Activated T-cell treated with anti-CD3 and anti-CD28 coated beads, Interleukin-2, amount 50 U/mL, for 48 hours (primary cell): ENCODE data around the gene ALDH1B1.
"Not testable (repeated sequence)": the region's sequence is repeated elsewhere in the genome, so short reads cannot be mapped to it uniquely, and the experiment has no call there.

Source experiments
- DNase-seq, 2 experiments: peaks; one replicate each; pipeline ENCODE4 v3.0.0-alpha.2; 2020

ALDH1B1 gene

GRCh38 chr9:38388283-38389223, 3.9 kb upstream of the ALDH1B1 start:
- DNase-seq, result no peak

GRCh38 chr9:38389313-38389712, 3.2 kb upstream of the ALDH1B1 start:
- DNase-seq, result no peak

- DNase-seq, result no peak
Observed at GRCh38 chr9:38390442-38390841, 2.1 kb upstream of the ALDH1B1 start.

GRCh38 chr9:38390851-38391250, 1.7 kb upstream of the ALDH1B1 start:
- no peak for DNase-seq

- DNase-seq, result no peak
Observed at GRCh38 chr9:38391278-38392118, 1.0 kb upstream of the ALDH1B1 start.

- no peak for DNase-seq
Observed at GRCh38 chr9:38393128-38393796, 760 bp downstream of the ALDH1B1 start.

- DNase-seq, result no peak
Observed at GRCh38 chr9:38394416-38394815, 1.9 kb downstream of the ALDH1B1 start.

- DNase-seq, result no peak
Observed at GRCh38 chr9:38395653-38396370, 3.3 kb downstream of the ALDH1B1 start.

GRCh38 chr9:38396371-38396671, 3.8 kb downstream of the ALDH1B1 start:
- DNase-seq, result no peak

- DNase-seq, result not testable (repeated sequence)
Observed at GRCh38 chr9:38399191-38399590, 6.7 kb downstream of the ALDH1B1 start.

GRCh38 chr9:38401994-38402393, 9.5 kb downstream of the ALDH1B1 start:
- no peak for DNase-seq

- DNase-seq, result no peak
Observed at GRCh38 chr9:38404314-38404713, 11.8 kb downstream of the ALDH1B1 start.

- no peak for DNase-seq
Observed at GRCh38 chr9:38405785-38406184, 13.3 kb downstream of the ALDH1B1 start.

GRCh38 chr9:38406476-38407186, 14.1 kb downstream of the ALDH1B1 start:
- no peak for DNase-seq

GRCh38 chr9:38408719-38409118, 16.2 kb downstream of the ALDH1B1 start:
- no peak for DNase-seq

- DNase-seq, result no peak
Observed at GRCh38 chr9:38412751-38413150, 20.2 kb downstream of the ALDH1B1 start.

GRCh38 chr9:38413283-38413682, 20.8 kb downstream of the ALDH1B1 start:
- no peak for DNase-seq

- DNase-seq, result no peak
Observed at GRCh38 chr9:38414040-38414723, 21.7 kb downstream of the ALDH1B1 start.

GRCh38 chr9:38415856-38416255, 23.4 kb downstream of the ALDH1B1 start:
- DNase-seq, result no peak

GRCh38 chr9:38416461-38416860, 24.0 kb downstream of the ALDH1B1 start:
- DNase-seq, result no peak
